Endothelial cell of umbilical vein (primary cell): ENCODE results near the gene DOCK1. TPM values are rescaled to one million over a fixed set of nuclear protein-coding genes. Genes with fewer than 3 reads are reported as not detected.

Experiments used
- BruUV-seq: library from RNA; stranded (reverse); fragments of 400-500 nt; replicated peaks from 2 replicates; lab custom pipeline; 2021; lab: Mats Ljungman, UMichigan
- CTCF ChIA-PET: fragments of 300-600, 350-600 bp; sonication (Branson Sonifier 250); formaldehyde crosslinking; loops from one replicate; lab custom pipeline; 2021; ENCODE audit warnings: antibody characterized with exemption, inconsistent platforms; lab: Charles Lee
- POLR2A ChIA-PET: fragments of 300-600, 350-600 bp; sonication (Branson Sonifier 250); formaldehyde crosslinking; loops from one replicate; lab custom pipeline; 2021; ENCODE audit warnings: antibody characterized with exemption, inconsistent platforms; lab: Charles Lee
- DNase-seq: peaks from one replicate; pipeline ENCODE4 v3.0.0-alpha.2; 2011; ENCODE audit warnings: low read depth, low spot score
- FAIRE-seq: peaks from 2 replicates; lab custom pipeline; 2011; peaks lifted over from hg19 to GRCh38; lab: Jason Lieb, UNC
- H2AFZ ChIP-seq: 2 replicates; pipeline ENCODE4 v1.6.0; 2012; ENCODE audit warnings: low read depth, low read length, control low read depth, inconsistent platforms
- H3K27ac ChIP-seq: 2 replicates; pipeline ENCODE4 v1.5.1; 2011; ENCODE audit warnings: low read depth, mild to moderate bottlenecking, control low read depth, low read length, moderate library complexity; ENCODE audit not compliant: insufficient read depth
- H3K27me3 ChIP-seq, 2 experiments: 2 replicates each; pipeline versions ENCODE4 v1.6.0 to v1.6.1; 2011; ENCODE audit warnings: low read length in 2 of 2, mixed read lengths in 1 of 2; ENCODE audit not compliant: control insufficient read depth in 2 of 2, insufficient read depth in 2 of 2
- H3K36me3 ChIP-seq, 2 experiments: 2 replicates in 1 of 2; 3 replicates in 1 of 2; pipeline ENCODE4 v1.5.1; 2011; ENCODE audit warnings: low read length in 2 of 2, mild to moderate bottlenecking in 1 of 2, moderate library complexity in 1 of 2; ENCODE audit not compliant: control insufficient read depth in 2 of 2, insufficient read depth in 2 of 2; ENCODE audit errors: extremely low read depth in 1 of 2
- H3K4me1 ChIP-seq: 3 replicates; pipeline ENCODE4 v1.5.1; 2011; ENCODE audit warnings: mild to moderate bottlenecking, low read length; ENCODE audit not compliant: control insufficient read depth, insufficient read depth; ENCODE audit errors: extremely low read depth
- H3K4me2 ChIP-seq: 2 replicates; pipeline ENCODE4 v1.6.1; 2011; ENCODE audit warnings: low read length, control low read depth, mixed read lengths; ENCODE audit not compliant: insufficient read depth
- H3K4me3 ChIP-seq, 3 experiments: fragments of 200-600 bp in 1 of 3; sonication (generic), shearing (Covaris generic) in 1 of 3; replicated peaks in 1 of 3; 2 replicates each; pipeline ENCODE4 v1.5.1; 2011 to 2016; ENCODE audit warnings: control low read depth in 3 of 3, low read length in 3 of 3, mild to moderate bottlenecking in 2 of 3, inconsistent platforms in 1 of 3, low read depth in 1 of 3, moderate library complexity in 1 of 3; ENCODE audit not compliant: insufficient read depth in 1 of 3
- H3K79me2 ChIP-seq: 2 replicates; pipeline ENCODE4 v1.6.0; 2012; ENCODE audit warnings: low read length, inconsistent platforms; ENCODE audit not compliant: control insufficient read depth, insufficient read depth
- H3K9ac ChIP-seq: replicated peaks from 2 replicates; pipeline ENCODE3; 2011; ENCODE audit warnings: low read length, control low read depth; ENCODE audit not compliant: insufficient read depth; ENCODE audit errors: extremely low read depth
- H3K9me1 ChIP-seq: replicated peaks from 3 replicates; pipeline ENCODE4 v1.6.0; 2011; ENCODE audit warnings: mild to moderate bottlenecking, low read length; ENCODE audit not compliant: control insufficient read depth, insufficient read depth; ENCODE audit errors: extremely low read depth
- H3K9me3 ChIP-seq: replicated peaks from 2 replicates; pipeline ENCODE4 v1.5.1; 2012; ENCODE audit warnings: low read length, inconsistent platforms; ENCODE audit not compliant: control insufficient read depth, insufficient read depth
- H4K20me1 ChIP-seq: replicated peaks from 2 replicates; pipeline ENCODE3; 2011; ENCODE audit warnings: mild to moderate bottlenecking, low read length; ENCODE audit not compliant: control insufficient read depth, insufficient read depth; ENCODE audit errors: extremely low read depth
- CTCF ChIP-seq, 2 donors: IDR thresholded peaks; 1 replicate in 1 of 2; 2 replicates in 1 of 2; pipeline ENCODE4 v1.5.1; 2011; ENCODE audit warnings: low read length in 2 of 2, mild to moderate bottlenecking in 2 of 2, moderate library complexity in 2 of 2, control low read depth in 1 of 2, inconsistent platforms in 1 of 2, low read depth in 1 of 2; ENCODE audit not compliant: insufficient read depth in 1 of 2; ENCODE audit errors: extremely low read depth in 1 of 2
- EZH2 ChIP-seq: IDR thresholded peaks from 2 replicates; pipeline ENCODE4 v1.6.1; 2012; ENCODE audit warnings: borderline replicate concordance, low read depth, mild to moderate bottlenecking, moderate library complexity, low read length, inconsistent platforms; ENCODE audit not compliant: severe bottlenecking
- FOS ChIP-seq: IDR thresholded peaks from 2 replicates; pipeline ENCODE4 v1.6.1; 2011; ENCODE audit warnings: mild to moderate bottlenecking, low read length, moderate library complexity, borderline replicate concordance; ENCODE audit not compliant: insufficient read depth
- GATA2 ChIP-seq: IDR thresholded peaks from 2 replicates; pipeline ENCODE4 v1.7.0; 2011; ENCODE audit warnings: low read depth, mild to moderate bottlenecking, moderate library complexity, mixed read lengths, low read length; ENCODE audit not compliant: insufficient read length, insufficient read depth
- JUN ChIP-seq: IDR thresholded peaks from 2 replicates; pipeline ENCODE4 v1.6.1; 2011; ENCODE audit warnings: borderline replicate concordance, low read depth; ENCODE audit not compliant: insufficient read length, insufficient read depth
- MAX ChIP-seq: IDR thresholded peaks from 2 replicates; pipeline ENCODE4 v1.6.1; 2011; ENCODE audit not compliant: insufficient read depth, insufficient read length
- MYC ChIP-seq: IDR thresholded peaks from one replicate; pipeline ENCODE4 v1.6.1; 2011; ENCODE audit warnings: mild to moderate bottlenecking, low read depth, low read length
- POLR2A ChIP-seq: IDR thresholded peaks from 2 replicates; pipeline ENCODE4 v1.6.1; 2012; ENCODE audit warnings: low read depth, mild to moderate bottlenecking, control low read depth, low read length
- POLR2AphosphoS5 ChIP-seq: IDR thresholded peaks from 2 replicates; pipeline ENCODE4 v1.6.1; 2012; ENCODE audit warnings: low read depth, mild to moderate bottlenecking, control low read depth, low read length, moderate library complexity; ENCODE audit not compliant: insufficient read depth
- dilution Hi-C: fragments of 300-500 bp; cut with MboI; formaldehyde crosslinking; loops from one replicate; pipeline ENCODE4 v1.15.0; 2019; ENCODE audit warnings: low sequenced_read_pairs; ENCODE audit not compliant: extremely low pct_ligation_motif_present
- intact Hi-C: fragments of 100-400 bp; cut with micrococcal nuclease; formaldehyde crosslinking; loops from one replicate; pipeline ENCODE4 v1.10.0; 2022
- polyA plus RNA-seq, 4 experiments: library from polyadenylated mRNA; depleted of rRNA in 3 of 4; stranded (reverse) in 3 of 4; unstranded in 1 of 4; fragments of >200 nt; gene quantifications; 2 replicates each; pipeline versions ENCODE4 v1.2.1 to v1.2.3, GENCODE V29; 2011 to 2012; ENCODE audit warnings: missing spikeins in 1 of 4
- total RNA-seq: library from RNA; stranded (reverse); gene quantifications from 2 replicates; pipeline ENCODE4 v1.2.3, GENCODE V29; 2021

DOCK1 gene
- total and polyA plus RNA-seq, 2 donors (not counting 3 experiments of a cell fraction or from before 2014, with no cell fraction given) = 22.5 to 83.1 TPM

GRCh38 chr10:126878594-126878993 lies 26.6 kb upstream of the DOCK1 start:
- BruUV-seq = no TSS peak
- H3K27me3 ChIP-seq = no peaks in the 10 kb centered on the region
- ChIA-PET CTCF (no interaction called here), POLR2A (no interaction called here)
- no peaks in the 10 kb centered on the region for H3K9me1 ChIP-seq
- H3K9me3 ChIP-seq = no peaks in the 10 kb centered on the region
- intact Hi-C loops = no loop called here
- no peak overlapping the region for H3K4me2 ChIP-seq
- no peak overlapping the region for H3K4me3 ChIP-seq
- dilution Hi-C loops = no loop called here
- no peak overlapping the region for H3K9ac ChIP-seq
- H3K4me1 ChIP-seq = no peaks in the 10 kb centered on the region
- H2AFZ ChIP-seq = no peak overlapping the region
- no peak for FAIRE-seq
- TF ChIP-seq MAX (no peak), FOS (no peak), GATA2 (no peak), MYC (no peak), JUN (no peak), POLR2AphosphoS5 (no peak), POLR2A (no peak)
- no peak for DNase-seq
- no peaks in the 10 kb centered on the region for H3K79me2 ChIP-seq
- H4K20me1 ChIP-seq = no peaks in the 10 kb centered on the region
- H3K36me3 ChIP-seq = no peaks in the 10 kb centered on the region
- no peak overlapping the region for H3K27ac ChIP-seq

GRCh38 chr10:126880926-126881325 lies 24.3 kb upstream of the DOCK1 start:
- FAIRE-seq (no peak), DNase-seq (no peak)
- CTCF ChIA-PET = no interaction called here

More at GRCh38 chr10:126880926-126881325, 24.3 kb upstream of the DOCK1 start:
- Histone ChIP-seq H3K9ac (no peak overlapping the region), H2AFZ (no peak overlapping the region), H3K9me3 (no peaks in the 10 kb centered on the region), H3K4me1 (no peaks in the 10 kb centered on the region), H3K27ac (no peak overlapping the region), H3K79me2 (no peaks in the 10 kb centered on the region), H4K20me1 (no peaks in the 10 kb centered on the region), H3K9me1 (no peaks in the 10 kb centered on the region), H3K36me3 (no peaks in the 10 kb centered on the region), H3K27me3 (no peaks in the 10 kb centered on the region), H3K4me2 (no peak overlapping the region), H3K4me3 (no peak overlapping the region)
- TF ChIP-seq EZH2 = no peak
- no peak for TF ChIP-seq MAX
- no peak for TF ChIP-seq POLR2AphosphoS5
- no peak for TF ChIP-seq POLR2A
- TF ChIP-seq GATA2 = no peak
- no peak for TF ChIP-seq CTCF (IDR thresholded peaks at IDR 0.05; ENCODE audit: extremely low read depth in 1 of 2, insufficient read depth in 1 of 2, low read depth in 1 of 2, low read length in 2 of 2)
- no peak for TF ChIP-seq JUN
- TF ChIP-seq MYC = no peak
- no peak for TF ChIP-seq FOS
- POLR2A ChIA-PET = no interaction called here
- intact Hi-C loops = no loop called here
- dilution Hi-C loops = no loop called here
- no TSS peak for BruUV-seq
